Epithelial cell of proximal tubule (primary cell): ENCODE data around the gene SPACA4. TPM values are rescaled to one million over a fixed set of nuclear protein-coding genes. Genes with fewer than 3 reads are reported as not detected.

ENCODE experiments used
- DNase-seq: peaks from one replicate; pipeline ENCODE4 v3.0.0-alpha.2; 2011; ENCODE audit warnings: low read depth
- H3K4me3 ChIP-seq: 2 replicates; pipeline ENCODE4 v1.5.1; 2011; ENCODE audit warnings: low read depth, mild to moderate bottlenecking, low read length
- CTCF ChIP-seq: conservative IDR thresholded peaks from 2 replicates; pipeline ENCODE4 v1.5.1; 2012; ENCODE audit warnings: low read depth, mild to moderate bottlenecking, low read length
- total RNA-seq: library from RNA; depleted of rRNA; stranded (reverse); fragments of >200 nt; gene quantifications from 2 replicates; pipeline ENCODE4 v1.2.3, GENCODE V29; 2015

Gene SPACA4
- total RNA-seq, 1 donor from 2014 or later: not detected

- peak within 1 kb of the TSS; percentile 75 for H3K4me3 ChIP-seq
- peak; percentile 72 for TF ChIP-seq CTCF
- no peak for DNase-seq
These were observed 39.6 kb downstream of the SPACA4 start, which contains the start of gene CA11 for GRCh38 chr19:48646001-48646721. Gene CA11 (minus strand): TSS chr19:48646187. CDS start chr19:48645632, 555 bp downstream.

DNA sequence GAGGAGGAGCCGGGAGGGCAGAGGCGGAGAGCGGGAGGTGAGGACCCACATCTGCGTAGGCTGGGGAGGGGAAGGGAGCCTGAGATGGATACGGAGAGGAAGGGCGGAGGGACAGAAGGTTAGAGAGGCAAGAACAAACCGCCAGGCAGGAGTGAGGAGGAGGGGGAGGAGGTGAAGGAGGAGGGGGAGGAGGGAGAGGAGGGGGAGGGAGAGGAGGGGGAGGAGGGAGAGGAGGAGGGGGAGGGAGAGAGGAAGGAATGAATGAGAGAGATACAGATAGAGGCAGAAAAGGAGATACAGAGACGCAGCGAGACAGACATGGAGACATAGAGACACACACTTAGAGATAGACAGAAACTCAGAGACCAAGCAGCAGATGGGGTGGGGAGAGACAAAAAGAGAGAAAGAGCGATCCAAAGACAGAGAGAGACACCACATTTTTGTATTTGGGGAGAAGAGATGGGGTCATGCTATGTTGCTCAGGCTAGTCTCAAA lies 40.2 kb downstream of the SPACA4 start:
- peak overlapping the region; percentile 75 for H3K4me3 ChIP-seq
- DNase-seq: no peak
- TF ChIP-seq CTCF: no peak

DNA sequence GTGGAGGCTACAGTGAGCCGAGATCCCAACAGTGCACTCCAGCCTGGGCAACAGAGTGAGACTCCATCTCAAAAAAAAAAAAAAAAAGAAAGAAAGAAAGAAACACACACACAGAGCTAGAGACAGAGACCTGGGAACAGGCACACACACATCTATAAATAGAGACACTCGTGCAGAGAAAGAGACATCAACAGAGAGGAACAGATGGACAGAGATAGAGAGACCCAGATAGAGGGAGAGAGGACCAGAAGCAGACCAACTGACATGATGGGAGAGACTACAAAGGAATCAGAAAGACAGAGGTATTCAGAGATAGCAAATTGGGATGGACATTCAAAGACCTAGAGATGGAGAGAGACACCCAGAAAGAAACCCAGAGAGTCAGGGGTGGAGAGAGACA lies 41.6 kb downstream of the SPACA4 start:
- TF ChIP-seq CTCF: no peak
- DNase-seq: no peak
- no peak overlapping the region for H3K4me3 ChIP-seq

- DNase-seq: no peak
- H3K4me3 ChIP-seq: no peak overlapping the region
- TF ChIP-seq CTCF: no peak
These were observed 44.6 kb downstream of the SPACA4 start for GRCh38 chr19:48650974-48651682.

GRCh38 chr19:48651683-48652048 lies 45.1 kb downstream of the SPACA4 start:
- no peak for DNase-seq
- H3K4me3 ChIP-seq: no peak overlapping the region
- no peak for TF ChIP-seq CTCF

DNA sequence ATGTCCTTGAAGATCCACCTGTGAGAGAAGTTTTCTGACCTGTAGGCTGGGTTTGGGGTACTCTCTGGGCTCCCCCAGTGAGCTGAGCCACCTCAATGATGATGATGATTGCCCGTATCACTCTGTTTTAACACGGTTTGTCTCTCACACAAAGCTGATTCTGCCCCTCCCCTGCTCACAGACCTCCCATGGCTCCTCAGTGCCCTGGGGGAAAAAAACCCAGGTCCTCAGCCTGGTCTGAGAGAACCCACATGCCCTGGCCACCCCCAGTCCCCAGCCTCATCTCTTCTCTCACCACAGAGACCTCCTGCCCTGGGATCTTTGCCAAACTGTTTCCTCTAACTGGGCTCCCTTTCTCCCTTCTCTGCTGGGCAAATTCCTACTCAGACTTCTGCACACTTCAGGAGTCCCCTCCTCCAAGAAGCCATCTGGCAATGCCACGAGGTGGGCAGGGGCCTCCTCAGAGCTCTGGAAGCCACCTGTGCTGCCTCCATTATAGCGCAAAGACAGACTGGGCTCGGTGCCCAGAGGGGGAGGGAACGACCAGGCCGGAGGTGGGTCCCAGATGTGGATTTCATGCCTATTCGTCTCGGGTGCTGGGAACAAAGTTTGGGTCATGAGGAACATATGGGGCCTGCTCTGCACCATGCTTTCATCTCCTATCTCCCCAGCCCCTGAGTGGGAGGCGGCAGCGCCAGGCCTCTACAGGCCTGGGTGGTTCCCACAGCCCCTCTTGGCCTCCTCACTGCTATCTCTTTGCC lies 47.9 kb downstream of the SPACA4 start:
- no peak for TF ChIP-seq CTCF
- no peak for DNase-seq
- H3K4me3 ChIP-seq: no peak overlapping the region
